Measurements from ENCODE around the gene ASIC2. TPM values are rescaled to one million over a fixed set of nuclear protein-coding genes. Genes with fewer than 3 reads are reported as not detected.

Gene ASIC2
- total RNA-seq, 2 experiments from 2014 or later, result not detected

- Mint-ChIP-seq H3K4me1 (peaks cover 19% of the 10 kb centered on the region), H3K27me3 (peaks cover 32% of the 10 kb centered on the region), H3K9me3 (no peaks in the 10 kb centered on the region), H3K36me3 (ENCODE audit: low read depth) (no peaks in the 10 kb centered on the region), H3K27ac (no peak overlapping the region), H3K4me3 (no peak overlapping the region)
- DNase-seq, result no peak
- ChIA-PET POLR2A (no interaction called here), CTCF (no interaction called here)
Measured at GRCh38 chr17:33300241-33300640, 7.1 kb upstream of the ASIC2 start.

- no peak for DNase-seq
- POLR2A ChIA-PET, result no interaction called here
- Mint-ChIP-seq H3K36me3 (ENCODE audit: low read depth) (no peaks in the 10 kb centered on the region), H3K27me3 (peaks cover 36% of the 10 kb centered on the region), H3K27ac (no peak overlapping the region), H3K9me3 (no peaks in the 10 kb centered on the region), H3K4me1 (peaks cover 19% of the 10 kb centered on the region), H3K4me3 (no peak overlapping the region)
- CTCF ChIA-PET, result no interaction called here
Measured at GRCh38 chr17:33299115-33299514, 6.0 kb upstream of the ASIC2 start.

- ChIA-PET POLR2A (no interaction called here), CTCF (no interaction called here)
- Mint-ChIP-seq H3K27me3 (peaks cover 40% of the 10 kb centered on the region), H3K36me3 (ENCODE audit: low read depth) (no peaks in the 10 kb centered on the region), H3K4me3 (no peak overlapping the region), H3K9me3 (no peaks in the 10 kb centered on the region), H3K27ac (no peak overlapping the region), H3K4me1 (peaks cover 9% of the 10 kb centered on the region)
- no peak for DNase-seq
Measured at GRCh38 chr17:33297643-33298042, 4.5 kb upstream of the ASIC2 start.

- no peak for DNase-seq
- Mint-ChIP-seq H3K27ac (no peak overlapping the region), H3K4me1 (peaks cover 8% of the 10 kb centered on the region), H3K36me3 (ENCODE audit: low read depth) (no peaks in the 10 kb centered on the region), H3K4me3 (no peak overlapping the region), H3K9me3 (no peaks in the 10 kb centered on the region), H3K27me3 (peaks cover 48% of the 10 kb centered on the region)
- ChIA-PET CTCF (no interaction called here), POLR2A (interaction anchor here (0.6 kb wide), 1 partner anchor 17 kb away, joined by 9 read pairs; no protein-coding TSS in a partner anchor)
Measured at GRCh38 chr17:33294994-33295393, 1.9 kb upstream of the ASIC2 start.

GRCh38 chr17:33292201-33292980 lies 704 bp downstream of the ASIC2 start:
- CTCF ChIA-PET, result no interaction called here
- Mint-ChIP-seq H3K36me3 (ENCODE audit: low read depth) (no peaks in the 10 kb centered on the region), H3K27me3 (peaks cover 65% of the 10 kb centered on the region), H3K4me3 (no peak overlapping the region), H3K4me1 (peaks cover 8% of the 10 kb centered on the region), H3K9me3 (no peaks in the 10 kb centered on the region), H3K27ac (no peak overlapping the region)
- POLR2A ChIA-PET, result no interaction called here
- DNase-seq, result no peak

- H3K27me3 Mint-ChIP-seq, result peaks cover 63% of the 10 kb centered on the region
- peaks cover 8% of the 10 kb centered on the region for H3K4me1 Mint-ChIP-seq
- ChIA-PET POLR2A (no interaction called here), CTCF (interaction anchor here (0.6 kb wide), 1 partner anchor 239 kb away, joined by 3 read pairs; no protein-coding TSS in a partner anchor)
- no peak overlapping the region for H3K27ac Mint-ChIP-seq
- H3K4me3 Mint-ChIP-seq, result peak overlapping the region; percentile 42
- H3K9me3 Mint-ChIP-seq, result no peaks in the 10 kb centered on the region
- no peaks in the 10 kb centered on the region for H3K36me3 Mint-ChIP-seq (ENCODE audit: low read depth)
- no peak for DNase-seq
Measured at GRCh38 chr17:33291248-33292200, 1.6 kb downstream of the ASIC2 start.

GRCh38 chr17:33290253-33290652 lies 2.8 kb downstream of the ASIC2 start:
- Mint-ChIP-seq H3K27me3 (peaks cover 59% of the 10 kb centered on the region), H3K9me3 (no peaks in the 10 kb centered on the region), H3K4me1 (peaks cover 8% of the 10 kb centered on the region), H3K36me3 (ENCODE audit: low read depth) (no peaks in the 10 kb centered on the region), H3K27ac (no peak overlapping the region), H3K4me3 (no peak overlapping the region)
- ChIA-PET CTCF (no interaction called here), POLR2A (no interaction called here)
- no peak for DNase-seq

GRCh38 chr17:33288954-33289353 lies 4.1 kb downstream of the ASIC2 start:
- DNase-seq, result no peak
- H3K36me3 Mint-ChIP-seq (ENCODE audit: low read depth), result no peaks in the 10 kb centered on the region
- peaks cover 8% of the 10 kb centered on the region for H3K4me1 Mint-ChIP-seq
- peaks cover 50% of the 10 kb centered on the region for H3K27me3 Mint-ChIP-seq
- no peaks in the 10 kb centered on the region for H3K9me3 Mint-ChIP-seq
- H3K4me3 Mint-ChIP-seq, result no peak overlapping the region
- H3K27ac Mint-ChIP-seq, result no peak overlapping the region
- ChIA-PET POLR2A (no interaction called here), CTCF (no interaction called here)

GRCh38 chr17:33287096-33287725 lies 5.9 kb downstream of the ASIC2 start:
- Mint-ChIP-seq H3K4me1 (peaks cover 8% of the 10 kb centered on the region), H3K36me3 (ENCODE audit: low read depth) (no peaks in the 10 kb centered on the region), H3K4me3 (no peak overlapping the region), H3K9me3 (no peaks in the 10 kb centered on the region), H3K27me3 (peaks cover 40% of the 10 kb centered on the region), H3K27ac (no peak overlapping the region)
- POLR2A ChIA-PET, result no interaction called here
- CTCF ChIA-PET, result no interaction called here
- no peak for DNase-seq

- Mint-ChIP-seq H3K27me3 (peaks cover 28% of the 10 kb centered on the region), H3K36me3 (ENCODE audit: low read depth) (no peaks in the 10 kb centered on the region), H3K4me1 (no peaks in the 10 kb centered on the region), H3K9me3 (no peaks in the 10 kb centered on the region), H3K4me3 (no peak overlapping the region), H3K27ac (no peak overlapping the region)
- ChIA-PET POLR2A (no interaction called here), CTCF (no interaction called here)
- no peak for DNase-seq
Measured at GRCh38 chr17:33285413-33285812, 7.7 kb downstream of the ASIC2 start.

- CTCF ChIA-PET, result no interaction called here
- no peak overlapping the region for H3K27ac Mint-ChIP-seq
- H3K4me3 Mint-ChIP-seq, result no peak overlapping the region
Measured at GRCh38 chr17:33284022-33284421, 9.1 kb downstream of the ASIC2 start.

GRCh38 chr17:33280162-33280943 lies 12.7 kb downstream of the ASIC2 start:
- CTCF ChIA-PET, result no interaction called here
- Mint-ChIP-seq H3K27ac (no peak overlapping the region), H3K9me3 (no peaks in the 10 kb centered on the region), H3K4me1 (no peaks in the 10 kb centered on the region), H3K4me3 (no peak overlapping the region), H3K27me3 (peaks cover 7% of the 10 kb centered on the region), H3K36me3 (ENCODE audit: low read depth) (no peaks in the 10 kb centered on the region)
- DNase-seq, result no peak
- POLR2A ChIA-PET, result no interaction called here

More at GRCh38 chr17:33284022-33284421, 9.1 kb downstream of the ASIC2 start:
- Mint-ChIP-seq H3K27me3 (peaks cover 19% of the 10 kb centered on the region), H3K9me3 (no peaks in the 10 kb centered on the region), H3K4me1 (no peaks in the 10 kb centered on the region), H3K36me3 (ENCODE audit: low read depth) (no peaks in the 10 kb centered on the region)
- DNase-seq, result no peak
- POLR2A ChIA-PET, result no interaction called here
